ENCODE results near the gene KIRREL1. TPM values are rescaled to one million over a fixed set of nuclear protein-coding genes. Genes with fewer than 3 reads are reported as not detected.
"Not testable (repeated sequence)": the region's sequence is repeated elsewhere in the genome, so short reads cannot be mapped to it uniquely, and the experiment has no call there.

Gene KIRREL1
- total RNA-seq, 1 experiment from 2014 or later = 42.4 TPM

DNA sequence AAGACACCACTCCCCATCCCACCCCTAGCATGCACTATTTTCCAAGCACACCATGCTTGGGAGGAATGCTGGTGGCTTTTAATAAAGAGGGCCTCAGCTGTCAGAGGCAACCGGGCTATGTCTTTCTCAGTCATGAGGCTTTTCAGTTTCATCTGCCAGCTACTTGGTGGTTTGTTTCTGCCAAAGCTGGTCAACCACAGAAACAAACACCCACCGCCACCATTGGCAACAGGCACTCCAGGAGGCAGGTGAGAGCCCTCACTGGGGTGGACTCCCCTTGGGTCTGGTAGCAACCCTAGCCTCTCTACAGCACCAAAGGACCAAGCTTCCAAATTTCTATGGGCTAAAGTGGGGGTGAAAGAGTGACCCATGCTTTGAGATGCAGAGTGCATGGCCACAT is 133.0 kb downstream of the KIRREL1 start:
- Mint-ChIP-seq H3K9me3 (peaks cover 16% of the 10 kb centered on the region), H3K4me1 (peaks cover 25% of the 10 kb centered on the region), H3K4me3 (no peak overlapping the region), H3K27ac (no peak overlapping the region), H3K27me3 (ENCODE audit: low read depth) (no peaks in the 10 kb centered on the region; the same call in 1 of the 2 replicates), H3K36me3 (peaks cover 3% of the 10 kb centered on the region; the same call in 1 of the 2 replicates)
- CTCF ChIA-PET = interaction anchor here (1.3 to 13.6 kb wide), 4 partner anchors 31 to 162 kb away, joined by 3 to 820 read pairs (median 459); partner anchors contain the start of gene KIRREL1
- no peak for DNase-seq (ENCODE audit: low spot score)
- POLR2A ChIA-PET = no interaction called here
- ATAC-seq = no peak
- TF ChIP-seq, protein P1, sequence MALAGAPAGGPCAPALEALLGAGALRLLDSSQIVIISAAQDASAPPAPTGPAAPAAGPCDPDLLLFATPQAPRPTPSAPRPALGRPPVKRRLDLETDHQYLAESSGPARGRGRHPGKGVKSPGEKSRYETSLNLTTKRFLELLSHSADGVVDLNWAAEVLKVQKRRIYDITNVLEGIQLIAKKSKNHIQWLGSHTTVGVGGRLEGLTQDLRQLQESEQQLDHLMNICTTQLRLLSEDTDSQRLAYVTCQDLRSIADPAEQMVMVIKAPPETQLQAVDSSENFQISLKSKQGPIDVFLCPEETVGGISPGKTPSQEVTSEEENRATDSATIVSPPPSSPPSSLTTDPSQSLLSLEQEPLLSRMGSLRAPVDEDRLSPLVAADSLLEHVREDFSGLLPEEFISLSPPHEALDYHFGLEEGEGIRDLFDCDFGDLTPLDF (CRISPR knock-in tag; IDR thresholded peaks at IDR 0.05) = no peak
- no peak for TF ChIP-seq ZNF416 (CRISPR knock-in tag; IDR thresholded peaks at IDR 0.05)

DNA sequence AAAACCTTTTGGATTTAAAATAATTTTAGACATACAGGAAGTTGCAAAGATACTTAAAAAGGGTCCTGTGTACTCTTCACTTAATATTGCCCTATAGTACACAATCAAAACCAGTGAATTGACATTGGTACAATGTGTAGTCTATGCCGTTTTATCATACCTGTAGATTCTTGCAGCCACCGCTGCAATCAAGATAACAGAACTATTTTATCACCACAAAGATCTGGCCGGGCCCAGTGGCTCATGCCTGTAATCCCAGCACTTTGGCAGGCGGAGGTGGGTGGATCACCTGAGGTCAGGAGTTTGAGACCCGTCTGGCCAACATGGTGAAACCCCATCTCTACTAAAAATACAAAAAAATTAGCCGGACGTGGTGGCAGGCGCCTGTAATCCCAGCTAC is 135.1 kb downstream of the KIRREL1 start:
- Mint-ChIP-seq H3K9me3 (peaks cover 16% of the 10 kb centered on the region), H3K4me1 (peaks cover 22% of the 10 kb centered on the region)
- H3K36me3 Mint-ChIP-seq; H3K27me3 Mint-ChIP-seq (ENCODE audit: low read depth); CTCF ChIA-PET; DNase-seq (ENCODE audit: low spot score); H3K27ac Mint-ChIP-seq; ATAC-seq; H3K4me3 Mint-ChIP-seq; POLR2A ChIA-PET: not testable (repeated sequence)

DNA sequence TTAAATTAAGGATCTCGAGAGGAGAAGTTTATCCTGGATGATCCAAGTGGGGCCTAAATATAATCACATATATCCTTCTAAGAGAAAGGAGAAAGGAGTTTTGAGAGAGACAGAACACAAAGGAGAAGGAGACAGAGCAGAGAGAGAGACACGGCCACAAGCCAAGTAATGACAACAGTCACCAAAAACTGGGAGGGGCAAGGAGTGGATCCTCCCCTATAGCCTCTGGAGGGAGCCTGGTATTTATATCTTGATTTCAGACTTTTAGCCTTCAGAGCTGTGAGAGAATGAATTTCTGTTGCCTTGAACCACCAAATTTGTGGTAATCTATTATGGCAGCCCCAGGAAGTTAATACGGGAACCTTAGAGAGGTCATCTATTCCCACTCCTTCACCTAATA is 137.8 kb downstream of the KIRREL1 start:
- no peaks in the 10 kb centered on the region for H3K4me1 Mint-ChIP-seq
- no peaks in the 10 kb centered on the region for H3K27me3 Mint-ChIP-seq (ENCODE audit: low read depth)
- H3K36me3 Mint-ChIP-seq = peaks cover 3% of the 10 kb centered on the region; the same call in 1 of the 2 replicates
- no peak overlapping the region for H3K27ac Mint-ChIP-seq
- DNase-seq (ENCODE audit: low spot score) (no peak), ATAC-seq (no peak)
- ChIA-PET POLR2A (no interaction called here), CTCF (interaction anchor here (1.5 to 1.9 kb wide), 2 partner anchors 10 to 13 kb away, joined by 5 to 7 read pairs; no protein-coding TSS in a partner anchor)
- peaks cover 16% of the 10 kb centered on the region for H3K9me3 Mint-ChIP-seq
- TF ChIP-seq NR2C2 (CRISPR knock-in tag; IDR thresholded peaks at IDR 0.05) (no peak), TCF7 (CRISPR knock-in tag; IDR thresholded peaks at IDR 0.05; ENCODE audit: low read depth) (no peak), ZBTB21 (CRISPR knock-in tag; IDR thresholded peaks at IDR 0.05; ENCODE audit: borderline replicate concordance) (no peak), HMGA2 (CRISPR knock-in tag; IDR thresholded peaks at IDR 0.05) (no peak), NFATC4 (CRISPR knock-in tag; IDR thresholded peaks at IDR 0.05) (no peak), TEAD4 (CRISPR knock-in tag; IDR thresholded peaks at IDR 0.05) (no peak), ELF4 (CRISPR knock-in tag; IDR thresholded peaks at IDR 0.05; ENCODE audit: low read depth) (no peak), MXD4 (CRISPR knock-in tag; IDR thresholded peaks at IDR 0.05; ENCODE audit: borderline replicate concordance) (no peak), PRRX2 (CRISPR knock-in tag; IDR thresholded peaks at IDR 0.05) (no peak)
- TF ChIP-seq, protein P2, sequence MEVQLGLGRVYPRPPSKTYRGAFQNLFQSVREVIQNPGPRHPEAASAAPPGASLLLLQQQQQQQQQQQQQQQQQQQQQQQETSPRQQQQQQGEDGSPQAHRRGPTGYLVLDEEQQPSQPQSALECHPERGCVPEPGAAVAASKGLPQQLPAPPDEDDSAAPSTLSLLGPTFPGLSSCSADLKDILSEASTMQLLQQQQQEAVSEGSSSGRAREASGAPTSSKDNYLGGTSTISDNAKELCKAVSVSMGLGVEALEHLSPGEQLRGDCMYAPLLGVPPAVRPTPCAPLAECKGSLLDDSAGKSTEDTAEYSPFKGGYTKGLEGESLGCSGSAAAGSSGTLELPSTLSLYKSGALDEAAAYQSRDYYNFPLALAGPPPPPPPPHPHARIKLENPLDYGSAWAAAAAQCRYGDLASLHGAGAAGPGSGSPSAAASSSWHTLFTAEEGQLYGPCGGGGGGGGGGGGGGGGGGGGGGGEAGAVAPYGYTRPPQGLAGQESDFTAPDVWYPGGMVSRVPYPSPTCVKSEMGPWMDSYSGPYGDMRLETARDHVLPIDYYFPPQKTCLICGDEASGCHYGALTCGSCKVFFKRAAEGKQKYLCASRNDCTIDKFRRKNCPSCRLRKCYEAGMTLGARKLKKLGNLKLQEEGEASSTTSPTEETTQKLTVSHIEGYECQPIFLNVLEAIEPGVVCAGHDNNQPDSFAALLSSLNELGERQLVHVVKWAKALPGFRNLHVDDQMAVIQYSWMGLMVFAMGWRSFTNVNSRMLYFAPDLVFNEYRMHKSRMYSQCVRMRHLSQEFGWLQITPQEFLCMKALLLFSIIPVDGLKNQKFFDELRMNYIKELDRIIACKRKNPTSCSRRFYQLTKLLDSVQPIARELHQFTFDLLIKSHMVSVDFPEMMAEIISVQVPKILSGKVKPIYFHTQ (CRISPR knock-in tag; IDR thresholded peaks at IDR 0.05) = no peak
- H3K4me3 Mint-ChIP-seq = no peak overlapping the region

- no peak overlapping the region for H3K27ac Mint-ChIP-seq
- no peak for TF ChIP-seq NR3C1 (CRISPR knock-in tag; conservative IDR thresholded peaks at IDR 0.05; ENCODE audit: low read depth)
- TF ChIP-seq, protein P3, sequence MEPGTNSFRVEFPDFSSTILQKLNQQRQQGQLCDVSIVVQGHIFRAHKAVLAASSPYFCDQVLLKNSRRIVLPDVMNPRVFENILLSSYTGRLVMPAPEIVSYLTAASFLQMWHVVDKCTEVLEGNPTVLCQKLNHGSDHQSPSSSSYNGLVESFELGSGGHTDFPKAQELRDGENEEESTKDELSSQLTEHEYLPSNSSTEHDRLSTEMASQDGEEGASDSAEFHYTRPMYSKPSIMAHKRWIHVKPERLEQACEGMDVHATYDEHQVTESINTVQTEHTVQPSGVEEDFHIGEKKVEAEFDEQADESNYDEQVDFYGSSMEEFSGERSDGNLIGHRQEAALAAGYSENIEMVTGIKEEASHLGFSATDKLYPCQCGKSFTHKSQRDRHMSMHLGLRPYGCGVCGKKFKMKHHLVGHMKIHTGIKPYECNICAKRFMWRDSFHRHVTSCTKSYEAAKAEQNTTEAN (CRISPR knock-in tag; IDR thresholded peaks at IDR 0.05) = no peak
- TF ChIP-seq ATF2 (CRISPR knock-in tag; IDR thresholded peaks at IDR 0.05; ENCODE audit: borderline replicate concordance, low read depth) = no peak
- no peak for TF ChIP-seq SOX15 (CRISPR knock-in tag; IDR thresholded peaks at IDR 0.05)
- TF ChIP-seq, protein P1 (CRISPR knock-in tag; IDR thresholded peaks at IDR 0.05) = no peak
- TF ChIP-seq ZNF416 (CRISPR knock-in tag; IDR thresholded peaks at IDR 0.05) = no peak
- no peak for TF ChIP-seq ZNF423 (CRISPR knock-in tag; IDR thresholded peaks at IDR 0.05)
These were observed 147.3 kb downstream of the KIRREL1 start for GRCh38 chr1:158140764-158141192.

More at GRCh38 chr1:158140764-158141192, 147.3 kb downstream of the KIRREL1 start:
- peaks cover 4% of the 10 kb centered on the region for H3K27me3 Mint-ChIP-seq (ENCODE audit: low read depth)
- no peaks in the 10 kb centered on the region for H3K36me3 Mint-ChIP-seq
- H3K4me1 Mint-ChIP-seq = peaks cover 4% of the 10 kb centered on the region; the same call in 1 of the 2 replicates
- CTCF ChIA-PET = interaction anchor here (1.4 to 2.7 kb wide), 3 partner anchors 16 to 177 kb away, joined by 3 to 6 read pairs (median 5); no protein-coding TSS in a partner anchor
- no peak for DNase-seq (ENCODE audit: low spot score)
- ATAC-seq = no peak
- no peaks in the 10 kb centered on the region for H3K9me3 Mint-ChIP-seq
- H3K4me3 Mint-ChIP-seq = no peak overlapping the region
- POLR2A ChIA-PET = no interaction called here

Data from WTC11 (cell line).